ENCODE measurements around the gene CDHR3. TPM values are rescaled to one million over a fixed set of nuclear protein-coding genes. Genes with fewer than 3 reads are reported as not detected.

CDHR3 gene
- total RNA-seq, 2 donors from 2014 or later: 2.2 to 3.9 TPM

DNA sequence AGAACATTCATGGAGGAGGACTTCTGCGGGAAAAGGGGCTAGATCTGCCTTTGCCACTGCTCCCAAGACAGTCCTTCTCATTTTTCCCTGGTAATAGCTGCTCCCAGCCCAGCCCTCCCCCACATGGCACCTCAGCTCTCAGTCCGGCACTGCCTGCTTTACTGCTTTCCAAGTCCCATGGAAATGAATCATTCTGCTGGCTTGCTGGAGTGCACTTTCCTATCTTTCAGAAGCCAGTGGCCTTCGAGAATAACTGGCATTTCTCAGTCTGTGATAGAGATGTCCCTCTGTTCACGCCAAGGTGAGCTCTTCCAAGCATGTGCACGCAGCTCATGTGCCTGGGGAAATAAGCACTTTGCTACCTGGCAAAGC lies 87.7 kb downstream of the CDHR3 start:
- H3K4me1 ChIP-seq (replicated peaks): no peaks in the 10 kb centered on the region
- WGBS: 40% methylated on average over 5 of the region's 5 CpGs
- intact Hi-C loops (cut with DNase I): no loop called here
- DNase-seq (ENCODE audit: low spot score): no peak
- H3K27me3 ChIP-seq (replicated peaks; ENCODE audit: insufficient read depth): no peaks in the 10 kb centered on the region
- no peaks in the 10 kb centered on the region for H3K9me3 ChIP-seq
- no peak overlapping the region for H3K4me3 ChIP-seq
- H3K36me3 ChIP-seq: no peaks in the 10 kb centered on the region
- no peak overlapping the region for H3K27ac ChIP-seq
- TF ChIP-seq POLR2AphosphoS5 (IDR thresholded peaks at IDR 0.05) (peak; percentile 48), POLR2A (IDR thresholded peaks at IDR 0.05) (no peak)

DNA sequence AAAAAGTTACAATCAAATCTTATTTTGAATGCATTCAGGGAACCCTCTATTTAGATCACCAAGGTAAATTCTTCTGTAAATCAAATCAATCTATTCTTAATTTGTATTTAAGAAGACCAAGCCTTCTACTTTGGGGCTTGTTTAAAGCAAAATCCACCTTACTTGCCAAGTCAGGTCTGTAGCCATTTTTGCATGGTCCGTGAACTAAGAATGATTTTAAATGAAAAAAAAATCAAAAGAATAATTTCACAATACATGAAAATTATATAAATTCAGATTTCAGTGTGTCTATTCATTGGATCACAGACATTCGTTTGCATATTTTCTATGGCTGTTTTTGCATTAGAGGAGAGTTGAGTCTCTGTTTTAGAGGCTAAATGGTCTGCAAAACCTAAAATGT lies 89.6 kb downstream of the CDHR3 start:
- TF ChIP-seq POLR2A (IDR thresholded peaks at IDR 0.05) (no peak), POLR2AphosphoS5 (IDR thresholded peaks at IDR 0.05) (no peak)
- TF ChIP-seq, protein P1, sequence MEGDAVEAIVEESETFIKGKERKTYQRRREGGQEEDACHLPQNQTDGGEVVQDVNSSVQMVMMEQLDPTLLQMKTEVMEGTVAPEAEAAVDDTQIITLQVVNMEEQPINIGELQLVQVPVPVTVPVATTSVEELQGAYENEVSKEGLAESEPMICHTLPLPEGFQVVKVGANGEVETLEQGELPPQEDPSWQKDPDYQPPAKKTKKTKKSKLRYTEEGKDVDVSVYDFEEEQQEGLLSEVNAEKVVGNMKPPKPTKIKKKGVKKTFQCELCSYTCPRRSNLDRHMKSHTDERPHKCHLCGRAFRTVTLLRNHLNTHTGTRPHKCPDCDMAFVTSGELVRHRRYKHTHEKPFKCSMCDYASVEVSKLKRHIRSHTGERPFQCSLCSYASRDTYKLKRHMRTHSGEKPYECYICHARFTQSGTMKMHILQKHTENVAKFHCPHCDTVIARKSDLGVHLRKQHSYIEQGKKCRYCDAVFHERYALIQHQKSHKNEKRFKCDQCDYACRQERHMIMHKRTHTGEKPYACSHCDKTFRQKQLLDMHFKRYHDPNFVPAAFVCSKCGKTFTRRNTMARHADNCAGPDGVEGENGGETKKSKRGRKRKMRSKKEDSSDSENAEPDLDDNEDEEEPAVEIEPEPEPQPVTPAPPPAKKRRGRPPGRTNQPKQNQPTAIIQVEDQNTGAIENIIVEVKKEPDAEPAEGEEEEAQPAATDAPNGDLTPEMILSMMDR (IDR thresholded peaks at IDR 0.05): no peak
- no peak overlapping the region for H3K27ac ChIP-seq
- intact Hi-C loops (cut with DNase I): no loop called here
- H3K4me3 ChIP-seq: no peak overlapping the region
- 92% methylated on average over 2 of the region's 2 CpGs for WGBS
- no peak for DNase-seq (ENCODE audit: low spot score)
- H3K27me3 ChIP-seq (replicated peaks; ENCODE audit: insufficient read depth): no peaks in the 10 kb centered on the region
- H3K36me3 ChIP-seq: no peaks in the 10 kb centered on the region
- no peaks in the 10 kb centered on the region for H3K4me1 ChIP-seq (replicated peaks)
- H3K9me3 ChIP-seq: no peaks in the 10 kb centered on the region

DNA sequence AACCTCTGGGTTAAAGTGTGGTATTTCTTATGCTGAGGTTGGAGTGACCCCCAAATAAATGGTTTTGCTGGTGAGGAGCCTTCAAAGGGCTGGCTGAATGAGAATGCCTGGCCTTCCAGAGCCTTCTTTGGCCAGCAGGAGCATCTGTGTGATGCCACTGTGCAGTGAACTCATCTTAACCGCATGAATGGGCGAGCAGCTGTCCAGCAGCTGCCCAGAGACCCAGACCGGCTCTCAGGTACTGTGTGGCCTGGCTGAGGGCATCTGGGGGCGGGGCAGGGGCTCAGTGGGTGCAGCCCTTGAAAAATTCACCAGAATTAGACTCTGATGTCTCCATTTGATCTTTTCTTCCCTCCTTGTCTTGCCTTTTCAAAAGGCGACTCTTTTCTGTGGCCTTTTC lies 90.0 kb downstream of the CDHR3 start:
- 92% methylated on average over 5 of the region's 5 CpGs for WGBS
- intact Hi-C loops (cut with DNase I): no loop called here
- Histone ChIP-seq H3K4me3 (no peak overlapping the region), H3K36me3 (no peaks in the 10 kb centered on the region), H3K9me3 (no peaks in the 10 kb centered on the region), H3K4me1 (replicated peaks) (peaks cover 3% of the 10 kb centered on the region), H3K27ac (no peak overlapping the region), H3K27me3 (replicated peaks; ENCODE audit: insufficient read depth) (no peaks in the 10 kb centered on the region)
- DNase-seq (ENCODE audit: low spot score): no peak
- TF ChIP-seq POLR2A (IDR thresholded peaks at IDR 0.05): no peak
- TF ChIP-seq, protein P1 (IDR thresholded peaks at IDR 0.05): no peak
- no peak for TF ChIP-seq POLR2AphosphoS5 (IDR thresholded peaks at IDR 0.05)

DNA sequence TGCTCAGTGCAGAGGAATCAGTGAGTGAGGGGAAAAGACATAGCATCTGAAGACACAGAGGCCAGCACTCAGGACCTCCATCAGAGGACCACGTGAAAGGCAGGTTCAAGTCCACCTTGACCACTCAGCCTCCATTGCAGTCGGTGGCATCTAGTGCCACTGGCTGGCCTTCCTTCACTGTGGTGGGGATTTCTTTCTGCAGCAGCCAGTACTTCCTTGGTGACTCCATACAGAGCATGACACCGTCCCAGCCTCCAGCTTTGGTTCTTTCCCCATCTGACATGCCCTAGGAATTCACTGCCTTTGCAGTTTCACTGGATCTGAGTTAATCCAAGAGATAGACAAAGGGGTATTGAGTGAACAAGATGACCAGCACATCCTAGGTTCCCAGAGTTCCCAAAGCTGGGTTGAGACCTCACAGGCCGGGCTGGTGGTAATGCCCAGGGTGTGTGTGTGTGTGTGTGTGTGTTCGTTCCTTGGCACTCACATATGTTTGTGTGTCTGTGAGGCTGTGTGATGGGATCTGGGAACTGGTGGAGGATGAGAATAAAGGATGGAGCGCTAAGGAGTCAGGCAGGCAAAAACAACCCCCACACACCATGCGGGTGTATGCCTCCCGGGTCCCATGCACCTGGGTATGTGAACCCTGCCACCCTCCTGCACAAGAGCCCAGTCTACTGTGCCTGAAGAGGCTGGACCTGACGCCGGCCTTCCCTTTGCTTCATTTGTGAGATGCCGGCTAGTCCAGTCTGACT lies 91.3 kb downstream of the CDHR3 start:
- no peak for DNase-seq (ENCODE audit: low spot score)

DNA sequence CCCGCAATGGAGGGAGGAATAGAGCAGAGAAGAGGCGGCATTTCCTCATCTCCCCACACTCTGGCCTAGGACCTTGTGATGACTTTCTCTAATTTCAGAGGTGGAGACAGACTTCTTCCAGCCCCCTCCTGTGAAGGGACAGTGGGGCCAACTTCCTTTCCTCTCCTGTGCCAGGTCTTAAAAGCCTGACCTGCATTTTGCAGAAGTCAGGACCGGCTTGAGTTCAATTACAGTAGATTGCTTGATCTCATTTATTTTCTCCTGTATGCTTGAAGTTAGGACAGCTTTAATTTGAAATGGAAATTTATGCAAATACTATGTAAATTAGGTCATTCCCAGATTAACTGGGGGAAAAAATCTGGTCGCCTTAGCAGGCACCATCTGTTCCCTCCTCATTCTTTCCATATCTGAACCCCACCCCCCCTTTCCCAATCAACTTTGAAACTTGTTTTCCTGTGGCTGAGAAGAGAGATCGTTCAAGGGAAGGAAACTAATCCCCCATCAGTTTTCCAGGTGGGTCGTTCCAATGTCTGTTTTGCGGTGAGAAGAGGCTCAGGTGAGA lies 92.0 kb downstream of the CDHR3 start:
- intact Hi-C loops (cut with DNase I): no loop called here
- no peaks in the 10 kb centered on the region for H3K27me3 ChIP-seq (replicated peaks; ENCODE audit: insufficient read depth)
- peaks cover 11% of the 10 kb centered on the region for H3K4me1 ChIP-seq (replicated peaks)
- H3K9me3 ChIP-seq: no peaks in the 10 kb centered on the region
- H3K36me3 ChIP-seq: no peaks in the 10 kb centered on the region
- no peak overlapping the region for H3K27ac ChIP-seq
- DNase-seq (ENCODE audit: low spot score): no peak
- TF ChIP-seq POLR2A (IDR thresholded peaks at IDR 0.05) (no peak), POLR2AphosphoS5 (IDR thresholded peaks at IDR 0.05) (no peak)
- TF ChIP-seq, protein P1 (IDR thresholded peaks at IDR 0.05): no peak
- no peak overlapping the region for H3K4me3 ChIP-seq
- 90% methylated on average over 7 of the region's 7 CpGs for WGBS

More for the DNA sequence above, 91.3 kb downstream of the CDHR3 start:
- Histone ChIP-seq H3K27ac (no peak overlapping the region), H3K27me3 (replicated peaks; ENCODE audit: insufficient read depth) (no peaks in the 10 kb centered on the region), H3K4me3 (no peak overlapping the region), H3K9me3 (no peaks in the 10 kb centered on the region), H3K36me3 (no peaks in the 10 kb centered on the region), H3K4me1 (replicated peaks) (peaks cover 11% of the 10 kb centered on the region)
- TF ChIP-seq, protein P1 (IDR thresholded peaks at IDR 0.05): no peak
- TF ChIP-seq POLR2A (IDR thresholded peaks at IDR 0.05) (no peak), POLR2AphosphoS5 (IDR thresholded peaks at IDR 0.05) (no peak)
- intact Hi-C loops (cut with DNase I): no loop called here
- 93% methylated on average over 11 of the region's 11 CpGs for WGBS

All from prostate gland (tissue), 2 donors.